ENCODE data around the gene PDPK1. TPM values are rescaled to one million over a fixed set of nuclear protein-coding genes. Genes with fewer than 3 reads are reported as not detected.
A peak's percentile ranks its signal among the peaks of the same experiment; 100 is the strongest.
"Not testable (repeated sequence)": the region's sequence is repeated elsewhere in the genome, so short reads cannot be mapped to it uniquely, and the experiment has no call there.

Gene PDPK1
- total RNA-seq, 1 donor from 2014 or later, result 40.8 TPM

GRCh38 chr16:2619628-2620027, 81.8 kb downstream of the PDPK1 start:
- H3K9me3 Mint-ChIP-seq; H3K36me3 Mint-ChIP-seq; H3K4me1 Mint-ChIP-seq (ENCODE audit: unreplicated experiment); DNase-seq (ENCODE audit: extremely low spot score, unreplicated experiment); H3K27me3 Mint-ChIP-seq; H3K27ac Mint-ChIP-seq; H3K4me3 Mint-ChIP-seq: not testable (repeated sequence)
- peak; percentile 27 for TF ChIP-seq CTCF (conservative IDR thresholded peaks at IDR 0.05)

GRCh38 chr16:2620870-2621269, 83.0 kb downstream of the PDPK1 start:
- not testable (repeated sequence) for H3K27me3 Mint-ChIP-seq; H3K9me3 Mint-ChIP-seq; H3K4me1 Mint-ChIP-seq (ENCODE audit: unreplicated experiment); DNase-seq (ENCODE audit: extremely low spot score, unreplicated experiment); H3K36me3 Mint-ChIP-seq; H3K4me3 Mint-ChIP-seq; H3K27ac Mint-ChIP-seq

GRCh38 chr16:2621395-2621794, 83.6 kb downstream of the PDPK1 start:
- H3K27me3 Mint-ChIP-seq, result not testable (repeated sequence)

GRCh38 chr16:2627075-2627474, 89.3 kb downstream of the PDPK1 start:
- not testable (repeated sequence) for DNase-seq (ENCODE audit: extremely low spot score, unreplicated experiment)

More at GRCh38 chr16:2621395-2621794, 83.6 kb downstream of the PDPK1 start:
- H3K4me3 Mint-ChIP-seq; H3K9me3 Mint-ChIP-seq; H3K36me3 Mint-ChIP-seq; H3K27ac Mint-ChIP-seq; H3K4me1 Mint-ChIP-seq (ENCODE audit: unreplicated experiment); DNase-seq (ENCODE audit: extremely low spot score, unreplicated experiment): not testable (repeated sequence)

GRCh38 chr16:2631203-2631602, 93.4 kb downstream of the PDPK1 start:
- H3K4me3 Mint-ChIP-seq; H3K9me3 Mint-ChIP-seq; H3K36me3 Mint-ChIP-seq; H3K4me1 Mint-ChIP-seq (ENCODE audit: unreplicated experiment); DNase-seq (ENCODE audit: extremely low spot score, unreplicated experiment); H3K27ac Mint-ChIP-seq; H3K27me3 Mint-ChIP-seq: not testable (repeated sequence)

More at GRCh38 chr16:2627075-2627474, 89.3 kb downstream of the PDPK1 start:
- not testable (repeated sequence) for H3K36me3 Mint-ChIP-seq; H3K27ac Mint-ChIP-seq; H3K4me3 Mint-ChIP-seq; H3K9me3 Mint-ChIP-seq; H3K4me1 Mint-ChIP-seq (ENCODE audit: unreplicated experiment); H3K27me3 Mint-ChIP-seq

- not testable (repeated sequence) for H3K4me3 Mint-ChIP-seq; H3K4me1 Mint-ChIP-seq (ENCODE audit: unreplicated experiment); H3K36me3 Mint-ChIP-seq; DNase-seq (ENCODE audit: extremely low spot score, unreplicated experiment); H3K27ac Mint-ChIP-seq; H3K9me3 Mint-ChIP-seq; H3K27me3 Mint-ChIP-seq
Observed at GRCh38 chr16:2632291-2632690, 94.5 kb downstream of the PDPK1 start.

GRCh38 chr16:2639071-2639721, 101.4 kb downstream of the PDPK1 start:
- H3K4me1 Mint-ChIP-seq (ENCODE audit: unreplicated experiment); H3K36me3 Mint-ChIP-seq; H3K4me3 Mint-ChIP-seq; DNase-seq (ENCODE audit: extremely low spot score, unreplicated experiment); H3K9me3 Mint-ChIP-seq; H3K27me3 Mint-ChIP-seq; H3K27ac Mint-ChIP-seq: not testable (repeated sequence)
- TF ChIP-seq CTCF (conservative IDR thresholded peaks at IDR 0.05), result peak; percentile 53

GRCh38 chr16:2639722-2640072, 101.9 kb downstream of the PDPK1 start:
- H3K36me3 Mint-ChIP-seq; H3K27ac Mint-ChIP-seq; H3K9me3 Mint-ChIP-seq; H3K27me3 Mint-ChIP-seq; H3K4me3 Mint-ChIP-seq; DNase-seq (ENCODE audit: extremely low spot score, unreplicated experiment); H3K4me1 Mint-ChIP-seq (ENCODE audit: unreplicated experiment): not testable (repeated sequence)

- not testable (repeated sequence) for H3K9me3 Mint-ChIP-seq; H3K4me1 Mint-ChIP-seq (ENCODE audit: unreplicated experiment); H3K36me3 Mint-ChIP-seq; H3K27ac Mint-ChIP-seq; DNase-seq (ENCODE audit: extremely low spot score, unreplicated experiment); H3K27me3 Mint-ChIP-seq; H3K4me3 Mint-ChIP-seq
Observed at GRCh38 chr16:2642561-2642960, 104.7 kb downstream of the PDPK1 start.

- not testable (repeated sequence) for H3K36me3 Mint-ChIP-seq; H3K4me3 Mint-ChIP-seq; DNase-seq (ENCODE audit: extremely low spot score, unreplicated experiment); H3K27ac Mint-ChIP-seq; H3K4me1 Mint-ChIP-seq (ENCODE audit: unreplicated experiment); H3K27me3 Mint-ChIP-seq; H3K9me3 Mint-ChIP-seq
Observed at GRCh38 chr16:2644754-2645453, 107.1 kb downstream of the PDPK1 start.

- not testable (repeated sequence) for H3K36me3 Mint-ChIP-seq; H3K9me3 Mint-ChIP-seq; DNase-seq (ENCODE audit: extremely low spot score, unreplicated experiment); H3K27me3 Mint-ChIP-seq; H3K27ac Mint-ChIP-seq; H3K4me1 Mint-ChIP-seq (ENCODE audit: unreplicated experiment); H3K4me3 Mint-ChIP-seq
Observed at GRCh38 chr16:2651268-2651871, 113.5 kb downstream of the PDPK1 start.
